NCI-H69 (cell line): ENCODE measurements around the gene SDK1.
"Not testable (repeated sequence)": the region's sequence is repeated elsewhere in the genome, so short reads cannot be mapped to it uniquely, and the experiment has no call there.

Experiments used
- DNase-seq: peaks from one replicate; lab custom pipeline; 2025; lab: John Stamatoyannopoulos, UW

The SDK1 gene

GRCh38 chr7:4273566-4274230, 972.6 kb downstream of the SDK1 start:
- DNase-seq = peak; percentile 26

- no peak for DNase-seq
Observed at GRCh38 chr7:4274286-4274685, 973.2 kb downstream of the SDK1 start.

GRCh38 chr7:4277936-4278335, 976.9 kb downstream of the SDK1 start:
- no peak for DNase-seq

DNA sequence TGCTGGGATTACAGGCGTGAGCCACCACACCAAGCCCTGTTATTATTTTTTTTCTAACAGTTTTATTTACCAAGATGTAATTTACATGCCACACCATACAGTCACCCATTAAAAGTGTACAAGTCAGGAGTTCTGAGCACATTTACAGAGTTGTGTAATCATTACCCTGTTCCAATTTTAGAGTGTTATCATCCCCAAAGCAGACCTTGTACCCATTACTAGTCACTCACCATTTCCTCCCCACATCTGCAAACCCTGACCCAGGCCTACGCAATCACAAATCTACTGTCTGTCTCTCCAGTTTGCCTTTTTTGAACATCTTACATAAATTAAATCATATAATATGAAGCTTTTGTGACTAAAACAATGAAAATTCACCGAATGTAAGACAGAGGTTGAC, 978.2 kb downstream of the SDK1 start:
- no peak for DNase-seq

GRCh38 chr7:4281231-4281993, 980.4 kb downstream of the SDK1 start:
- DNase-seq = no peak

DNA sequence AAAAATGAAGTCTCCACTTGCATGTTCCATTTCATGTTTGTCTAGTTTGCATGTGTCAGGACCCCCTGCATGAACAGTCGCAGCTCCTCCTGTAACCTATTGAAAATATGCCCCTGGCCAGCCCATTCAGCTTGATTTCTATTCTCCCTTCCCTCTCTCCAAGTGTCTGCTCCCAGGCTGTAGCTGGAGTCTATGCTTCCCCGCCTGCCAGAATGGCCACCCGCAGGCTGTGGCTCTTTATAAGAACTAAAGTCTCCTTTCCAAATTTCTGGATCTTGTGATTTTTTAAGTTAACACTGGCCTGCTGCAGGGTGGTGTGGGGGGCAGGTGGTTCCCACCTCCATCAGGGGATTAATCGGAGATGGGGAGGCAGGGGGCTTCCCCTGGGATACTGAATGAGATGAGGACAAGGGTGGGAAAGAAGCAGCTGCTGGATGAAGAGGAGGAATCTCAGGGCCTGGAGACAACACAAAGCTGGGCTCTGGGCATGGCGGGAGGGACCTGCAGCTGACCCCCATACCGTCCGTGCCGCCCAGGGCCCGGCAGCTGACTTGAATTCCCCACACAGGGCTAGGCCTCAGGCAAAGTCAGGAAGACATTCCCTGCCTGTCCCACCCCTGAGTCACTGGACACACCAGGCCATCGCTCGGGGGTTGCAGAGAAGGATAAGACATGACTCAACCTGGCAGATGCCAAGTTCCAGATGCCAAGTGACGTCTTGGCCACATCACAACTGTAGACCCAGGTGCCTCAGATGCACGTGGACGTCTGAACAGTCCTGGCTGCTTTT, 981.6 kb downstream of the SDK1 start:
- DNase-seq = no peak

DNA sequence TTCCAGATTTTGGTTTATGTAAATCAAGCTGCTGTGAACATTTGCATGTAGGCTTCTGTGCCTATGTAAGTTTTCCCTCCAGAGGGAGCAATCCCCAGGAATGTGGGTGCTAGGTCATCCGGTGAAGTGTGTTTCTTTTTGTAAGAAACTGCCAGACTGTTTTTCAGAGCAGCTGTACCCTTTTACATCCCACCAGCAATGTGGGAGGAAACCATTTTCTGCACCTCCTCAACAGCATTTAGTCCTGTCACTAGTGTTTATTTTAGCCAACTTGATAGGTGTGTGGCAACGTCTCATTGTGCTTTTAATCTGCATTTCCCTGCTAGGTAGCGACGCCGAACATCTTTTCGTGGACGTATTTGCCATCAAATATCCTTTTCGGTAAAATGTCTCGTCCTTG, 985.3 kb downstream of the SDK1 start:
- DNase-seq = peak; percentile 12

DNA sequence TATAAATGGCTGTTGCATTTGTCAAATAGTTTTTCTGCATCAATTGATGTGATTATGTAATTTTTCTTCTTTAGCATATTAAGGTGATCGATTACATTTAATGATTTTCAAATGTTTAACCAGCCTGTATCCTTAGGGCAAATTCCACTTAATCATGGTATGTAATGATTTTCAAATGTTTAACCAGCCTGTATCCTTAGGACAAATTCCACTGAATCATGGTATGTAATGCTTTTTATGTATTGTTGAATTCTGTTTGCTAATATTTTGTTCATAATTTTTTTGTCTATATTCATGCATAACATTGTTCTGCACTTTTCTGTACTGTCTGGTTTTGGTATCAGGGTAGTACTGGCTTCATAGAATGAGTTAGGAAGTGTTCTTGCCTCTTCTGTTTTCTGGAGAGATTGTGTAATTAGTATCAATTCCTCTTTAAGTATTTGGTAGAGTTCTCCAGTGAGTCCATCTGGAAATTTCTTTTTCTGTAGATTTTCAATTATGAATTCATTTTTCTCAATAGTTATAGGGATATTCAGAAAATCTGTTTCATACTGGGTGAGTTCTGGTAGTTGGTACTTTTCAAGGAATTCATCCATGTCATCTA, 987.8 kb downstream of the SDK1 start:
- DNase-seq = peak; percentile 19

DNA sequence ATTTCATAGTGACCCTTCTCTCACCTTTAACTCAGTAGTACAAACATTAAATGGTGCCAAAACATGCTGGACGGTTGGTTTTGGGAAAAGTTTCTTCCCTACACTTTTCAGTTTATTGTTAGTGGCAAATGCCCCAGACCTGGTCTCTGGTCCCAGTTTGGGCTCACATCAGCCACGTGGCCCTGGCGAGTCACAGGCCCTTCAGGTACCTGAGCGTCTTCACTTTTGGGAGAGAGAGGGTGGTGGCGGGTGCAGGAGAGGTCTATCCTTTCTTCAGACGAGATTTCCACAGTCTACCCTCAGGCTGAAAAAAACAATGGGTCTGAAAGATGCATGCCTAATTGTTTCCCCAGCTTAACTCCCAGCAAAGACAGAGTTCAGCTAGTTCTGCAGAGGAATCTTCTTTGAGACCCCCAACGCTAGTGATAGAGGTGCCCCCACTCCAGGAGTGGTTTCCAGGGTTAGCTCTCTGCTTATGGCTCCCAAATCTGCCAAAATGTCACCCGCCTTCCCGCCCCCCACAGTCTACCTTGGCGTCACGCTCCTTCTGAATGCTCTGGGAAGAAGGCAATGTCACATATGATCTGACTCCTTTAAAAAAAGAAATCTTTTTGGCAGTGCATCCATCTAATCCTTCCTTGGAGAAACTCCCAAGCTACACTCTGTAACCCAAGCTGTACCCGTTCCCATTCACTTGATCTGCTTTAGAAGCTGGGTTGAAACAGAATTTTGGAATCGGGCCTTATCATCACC, 996.3 kb downstream of the SDK1 start:
- DNase-seq = no peak

DNA sequence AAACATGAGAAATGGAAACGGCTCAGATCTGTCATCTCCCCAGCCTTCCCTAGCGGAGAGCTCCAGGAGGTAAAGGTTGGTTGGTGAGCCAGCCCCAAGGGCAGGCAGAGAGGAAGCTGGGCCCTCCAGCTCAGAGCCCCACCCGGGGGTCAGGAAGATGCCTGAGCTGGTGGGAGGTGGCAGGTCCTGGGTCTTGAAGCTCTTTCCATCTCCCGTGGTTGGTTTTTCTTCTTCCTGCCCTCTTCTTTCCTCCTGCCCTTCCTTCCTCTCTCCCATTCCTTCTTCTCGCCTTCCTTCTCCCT, 996.8 kb downstream of the SDK1 start:
- no peak for DNase-seq

GRCh38 chr7:4299431-4299830, 998.4 kb downstream of the SDK1 start:
- no peak for DNase-seq

- DNase-seq = no peak
Observed at GRCh38 chr7:4302203-4302905, 1001.3 kb downstream of the SDK1 start.

DNA sequence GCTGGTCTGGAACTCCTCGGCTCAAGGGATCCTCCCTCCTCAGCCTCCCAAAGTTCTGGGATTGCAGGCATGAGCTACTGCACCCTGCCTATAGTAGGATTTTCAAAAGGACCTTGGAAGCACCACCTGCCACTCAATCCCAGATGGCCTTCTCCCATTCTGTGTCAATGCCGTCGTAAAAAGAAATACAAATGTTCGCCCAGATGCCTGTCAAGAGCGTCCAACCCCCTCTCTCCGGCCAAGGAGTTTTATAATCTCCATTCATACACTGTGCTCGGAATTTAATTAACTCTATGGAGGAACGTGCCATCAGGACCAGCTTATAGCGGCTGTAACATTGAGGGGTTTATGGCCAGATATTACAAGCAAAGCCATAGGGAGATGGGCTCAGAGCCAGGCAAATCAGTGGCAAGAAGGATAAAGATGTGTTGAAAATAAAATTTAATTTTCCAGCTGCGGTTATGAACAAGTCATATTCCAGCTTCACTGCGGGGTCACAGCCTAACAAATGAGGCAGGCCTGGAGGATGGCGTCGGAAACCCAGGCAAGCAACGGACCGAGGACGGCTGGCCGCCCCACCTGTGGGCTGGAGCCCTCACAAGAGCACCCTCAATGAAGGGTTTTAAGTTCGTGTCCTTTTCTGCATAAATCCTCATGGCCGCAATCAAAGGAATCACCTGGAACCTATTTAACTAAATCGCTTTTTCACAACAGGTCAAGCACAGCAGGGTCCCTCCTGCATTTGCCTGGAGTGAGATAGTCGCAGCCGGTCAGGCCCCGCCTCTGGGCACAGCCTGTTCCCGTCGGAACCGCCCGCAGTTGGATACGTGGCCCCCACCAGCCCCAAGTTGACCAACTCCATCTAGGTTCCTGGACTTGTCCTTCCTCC, 1006.5 kb downstream of the SDK1 start:
- peak; percentile 15 for DNase-seq

DNA sequence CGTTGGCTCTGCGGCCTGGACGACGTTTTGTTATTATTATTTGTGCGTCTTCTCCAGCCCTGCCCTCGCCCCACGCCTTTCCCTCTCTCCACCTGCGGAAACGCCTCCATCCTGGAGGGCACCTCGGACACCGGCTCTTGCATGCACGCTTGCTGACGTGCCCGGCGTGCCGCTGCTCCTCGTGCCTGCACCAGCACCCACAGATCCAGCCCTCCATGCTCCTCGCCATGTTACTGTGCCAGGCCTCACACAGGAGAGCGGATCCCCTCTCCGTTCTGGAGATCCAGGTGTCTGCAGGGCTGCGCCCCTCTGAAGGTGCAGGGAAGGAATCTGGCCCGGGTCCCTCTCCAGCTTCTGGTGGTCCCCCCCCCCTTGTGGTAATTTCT, 1007.1 kb downstream of the SDK1 start:
- DNase-seq = no peak

DNA sequence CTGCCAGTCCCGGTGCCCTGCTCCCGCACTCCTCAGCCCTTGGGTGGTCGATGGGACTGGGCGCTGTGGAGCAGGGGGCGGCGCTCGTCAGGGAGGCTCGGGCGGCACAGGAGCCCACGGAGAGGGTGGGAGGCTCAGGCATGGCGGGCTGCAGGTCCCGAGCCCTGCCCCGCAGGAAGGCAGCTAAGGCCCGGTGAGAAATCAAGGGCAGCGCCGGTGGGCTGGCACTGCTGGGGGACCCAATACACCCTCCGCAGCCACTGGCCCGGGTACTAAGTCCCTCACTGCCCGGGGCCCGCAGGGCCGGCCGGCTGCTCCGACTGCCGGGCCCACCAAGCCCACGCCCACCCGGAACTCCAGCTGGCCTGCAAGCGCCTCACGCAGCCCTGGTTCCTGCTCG, 1012.9 kb downstream of the SDK1 start:
- not testable (repeated sequence) for DNase-seq

GRCh38 chr7:4314316-4314715, 1013.3 kb downstream of the SDK1 start:
- DNase-seq = not testable (repeated sequence)
